Skeletal muscle tissue (tissue), 1 donor: ENCODE measurements around the gene RGCC. TPM values are rescaled to one million over a fixed set of nuclear protein-coding genes. Genes with fewer than 3 reads are reported as not detected.

Experiments
- total RNA-seq: library from RNA; depleted of rRNA; stranded (reverse); fragments of >200 nt; gene quantifications from one replicate; pipeline ENCODE4 v1.2.3, GENCODE V29; 2014

The RGCC gene
- total RNA-seq, 1 donor from 2014 or later = 28.2 TPM

Other genes starting within 250 kb of the RGCC start
- 16.7 TPM for gene MTRF1, start 194.0 kb upstream of the RGCC start, total RNA-seq
- 18.8 TPM for gene NAA16, start 146.3 kb upstream of the RGCC start, total RNA-seq